Activated CD4-positive, alpha-beta T cell treated with anti-CD3 and anti-CD28 coated beads, Interleukin-2, amount 10 ng/mL, durations not matched to agents 24 days and 14 days (primary cell): ENCODE data around the gene AGO3. TPM values are rescaled to one million over a fixed set of nuclear protein-coding genes. Genes with fewer than 3 reads are reported as not detected.

ENCODE experiments used
- DNase-seq: peaks from one replicate; pipeline ENCODE4 v3.0.0; 2022
- H3K27ac Mint-ChIP-seq: one replicate; pipeline ENCODE4 v1.8.0; 2022; ENCODE audit warnings: mild to moderate bottlenecking, mixed read lengths
- H3K27me3 Mint-ChIP-seq: one replicate; pipeline ENCODE4 v1.8.0; 2022; ENCODE audit warnings: mixed read lengths
- H3K36me3 Mint-ChIP-seq: one replicate; pipeline ENCODE4 v1.8.0; 2022; ENCODE audit warnings: low read depth, mild to moderate bottlenecking, mixed read lengths
- H3K4me1 Mint-ChIP-seq: one replicate; pipeline ENCODE4 v1.8.0; 2021; ENCODE audit warnings: mixed read lengths
- H3K4me3 Mint-ChIP-seq: one replicate; pipeline ENCODE4 v1.8.0; 2022; ENCODE audit warnings: mild to moderate bottlenecking, moderate library complexity, mixed read lengths
- H3K9me3 Mint-ChIP-seq: one replicate; pipeline ENCODE4 v1.8.0; 2021; ENCODE audit warnings: mixed read lengths
- intact Hi-C: fragments of 100-400 bp; cut with micrococcal nuclease; formaldehyde crosslinking; loops from one replicate; pipeline ENCODE4 v1.15.1; 2023
- total RNA-seq: library from RNA; stranded (reverse); gene quantifications from 2 replicates; pipeline ENCODE4 v1.2.3, GENCODE V29; 2022

The AGO3 gene
- total RNA-seq, 1 donor from 2014 or later = 32.1 TPM

GRCh38 chr1:36109041-36109679 lies 178.3 kb downstream of the AGO3 start:
- DNase-seq = peak; percentile 82
- intact Hi-C loops = no loop called here
- Mint-ChIP-seq H3K36me3 (no peaks in the 10 kb centered on the region), H3K4me3 (no peak overlapping the region), H3K27me3 (no peaks in the 10 kb centered on the region), H3K9me3 (no peaks in the 10 kb centered on the region), H3K27ac (peak overlapping the region; percentile 74), H3K4me1 (peaks cover 14% of the 10 kb centered on the region)

GRCh38 chr1:36111151-36111550 lies 180.2 kb downstream of the AGO3 start:
- Mint-ChIP-seq H3K4me3 (no peak overlapping the region), H3K4me1 (peaks cover 14% of the 10 kb centered on the region), H3K36me3 (no peaks in the 10 kb centered on the region), H3K27me3 (no peaks in the 10 kb centered on the region), H3K9me3 (no peaks in the 10 kb centered on the region), H3K27ac (no peak overlapping the region)
- intact Hi-C loops = no loop called here
- DNase-seq = no peak

DNA sequence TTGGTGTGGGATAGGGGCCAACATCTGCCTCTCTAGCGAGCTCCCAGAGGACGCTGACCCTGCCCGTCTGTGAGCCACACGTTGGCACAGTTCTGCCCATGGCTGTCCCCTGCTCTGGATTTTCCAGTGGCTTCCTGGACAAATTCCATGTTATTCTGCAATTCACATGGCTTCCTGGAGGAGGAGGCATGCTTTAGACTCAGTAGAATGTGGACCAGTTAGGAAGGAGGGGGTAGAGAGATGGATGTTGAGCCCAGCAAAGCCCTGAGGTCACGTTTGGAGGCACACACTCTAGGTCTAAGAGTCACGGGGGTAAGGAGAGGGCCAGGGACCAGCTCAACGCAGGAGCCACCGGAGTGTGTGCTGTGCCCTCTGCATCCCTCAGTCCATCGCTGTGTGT lies 181.9 kb downstream of the AGO3 start:
- H3K4me1 Mint-ChIP-seq = peaks cover 14% of the 10 kb centered on the region
- no peak overlapping the region for H3K4me3 Mint-ChIP-seq
- H3K27ac Mint-ChIP-seq = no peak overlapping the region
- H3K27me3 Mint-ChIP-seq = no peaks in the 10 kb centered on the region
- no peaks in the 10 kb centered on the region for H3K36me3 Mint-ChIP-seq
- H3K9me3 Mint-ChIP-seq = no peaks in the 10 kb centered on the region
- DNase-seq = no peak
- intact Hi-C loops = no loop called here

GRCh38 chr1:36114371-36114770 lies 183.5 kb downstream of the AGO3 start:
- no peak overlapping the region for H3K27ac Mint-ChIP-seq
- H3K36me3 Mint-ChIP-seq = no peaks in the 10 kb centered on the region
- H3K9me3 Mint-ChIP-seq = no peaks in the 10 kb centered on the region
- no peak for DNase-seq
- H3K4me3 Mint-ChIP-seq = no peak overlapping the region
- intact Hi-C loops = no loop called here
- peaks cover 7% of the 10 kb centered on the region for H3K4me1 Mint-ChIP-seq
- peaks cover 2% of the 10 kb centered on the region for H3K27me3 Mint-ChIP-seq

- no peak overlapping the region for H3K27ac Mint-ChIP-seq
- no peak overlapping the region for H3K4me3 Mint-ChIP-seq
- H3K4me1 Mint-ChIP-seq = peaks cover 7% of the 10 kb centered on the region
- DNase-seq = no peak
- no peaks in the 10 kb centered on the region for H3K9me3 Mint-ChIP-seq
- intact Hi-C loops = no loop called here
- peaks cover 4% of the 10 kb centered on the region for H3K27me3 Mint-ChIP-seq
- no peaks in the 10 kb centered on the region for H3K36me3 Mint-ChIP-seq
Observed at GRCh38 chr1:36115200-36115669, 184.3 kb downstream of the AGO3 start.

DNA sequence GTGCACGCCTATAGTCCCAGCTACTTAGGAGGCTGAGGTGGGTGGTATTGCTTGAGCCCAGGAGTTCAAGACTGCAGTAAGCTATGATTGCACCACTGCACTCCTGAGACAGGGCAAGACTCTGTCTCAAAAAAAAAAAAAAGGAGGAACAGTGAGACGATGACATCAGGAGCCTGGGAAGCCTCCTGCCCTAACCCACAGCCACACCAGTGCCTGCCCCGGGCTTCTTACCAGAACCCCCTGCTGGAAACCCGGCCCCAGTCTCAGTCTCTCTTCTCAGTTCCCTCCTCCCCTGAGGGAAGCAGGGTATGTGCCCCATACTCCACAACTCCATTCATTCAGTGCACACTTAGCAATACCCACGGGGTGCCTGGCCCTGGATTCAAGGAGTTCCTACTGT lies 185.0 kb downstream of the AGO3 start:
- Mint-ChIP-seq H3K9me3 (no peaks in the 10 kb centered on the region), H3K4me1 (peaks cover 6% of the 10 kb centered on the region), H3K4me3 (no peak overlapping the region), H3K27me3 (peaks cover 4% of the 10 kb centered on the region), H3K36me3 (no peaks in the 10 kb centered on the region), H3K27ac (no peak overlapping the region)
- DNase-seq = no peak
- intact Hi-C loops = no loop called here

DNA sequence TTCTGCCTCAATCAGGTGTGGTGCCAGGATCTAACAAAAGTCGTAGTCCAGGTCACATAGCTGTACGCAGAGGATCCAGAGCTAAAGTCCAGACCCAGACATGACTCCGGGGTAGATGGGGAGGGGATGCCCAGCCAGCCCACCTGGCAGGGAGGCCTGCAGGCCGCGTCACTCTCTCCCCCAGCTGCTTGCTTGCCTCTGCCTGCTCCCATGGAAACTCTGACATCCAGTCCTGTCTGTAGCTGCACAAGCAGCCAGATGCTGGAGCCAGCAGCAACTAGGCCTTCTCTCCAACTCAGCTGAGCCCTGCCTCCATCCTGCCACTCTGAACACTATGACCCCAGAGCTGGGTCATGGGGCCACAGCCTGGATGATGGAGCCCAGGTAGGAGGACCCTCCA lies 186.0 kb downstream of the AGO3 start:
- no peak for DNase-seq
- Mint-ChIP-seq H3K9me3 (no peaks in the 10 kb centered on the region), H3K36me3 (no peaks in the 10 kb centered on the region), H3K27me3 (peaks cover 7% of the 10 kb centered on the region), H3K4me1 (no peaks in the 10 kb centered on the region), H3K4me3 (no peak overlapping the region), H3K27ac (no peak overlapping the region)
- intact Hi-C loops = no loop called here

GRCh38 chr1:36118447-36119204 lies 187.7 kb downstream of the AGO3 start:
- intact Hi-C loops = no loop called here

DNA sequence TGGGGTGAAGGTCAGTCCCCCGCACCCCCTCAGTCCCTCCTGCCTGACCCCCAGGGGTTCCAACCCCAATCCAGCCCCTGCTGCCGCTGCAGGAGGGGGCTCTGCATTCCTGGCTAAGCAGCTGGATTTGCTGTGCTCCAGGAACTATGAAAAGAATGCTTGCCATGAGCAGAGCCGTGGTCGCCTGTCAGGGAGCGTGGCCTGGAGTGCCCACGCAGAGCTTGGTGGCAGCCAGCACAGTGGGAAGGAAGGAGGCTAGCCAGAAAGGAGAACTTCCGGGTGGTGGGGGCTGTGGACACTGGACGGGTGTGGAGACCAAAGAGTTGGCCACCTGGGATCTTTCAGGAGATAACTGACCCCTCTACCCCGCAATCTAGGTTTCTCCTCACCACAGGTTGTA lies 188.6 kb downstream of the AGO3 start:
- Mint-ChIP-seq H3K27me3 (peaks cover 32% of the 10 kb centered on the region), H3K9me3 (no peaks in the 10 kb centered on the region), H3K27ac (no peak overlapping the region), H3K4me1 (peaks cover 6% of the 10 kb centered on the region), H3K4me3 (no peak overlapping the region), H3K36me3 (no peaks in the 10 kb centered on the region)
- intact Hi-C loops = no loop called here
- DNase-seq = no peak

More at GRCh38 chr1:36118447-36119204, 187.7 kb downstream of the AGO3 start:
- peaks cover 4% of the 10 kb centered on the region for H3K4me1 Mint-ChIP-seq
- H3K27ac Mint-ChIP-seq = no peak overlapping the region
- no peak for DNase-seq
- H3K9me3 Mint-ChIP-seq = no peaks in the 10 kb centered on the region
- H3K36me3 Mint-ChIP-seq = no peaks in the 10 kb centered on the region
- H3K4me3 Mint-ChIP-seq = no peak overlapping the region
- H3K27me3 Mint-ChIP-seq = peaks cover 24% of the 10 kb centered on the region

Other genes starting within 250 kb of the AGO3 start
- 25.0 and 26.0 TPM in 2 replicates for gene C1orf216, start 212.2 kb upstream of the AGO3 start, total RNA-seq
- gene CLSPN, start 161.1 kb upstream of the AGO3 start, total RNA-seq = 59.4 and 62.3 TPM in 2 replicates
- 7.2 and 10.0 TPM in 2 replicates for gene AGO4, start 123.1 kb upstream of the AGO3 start, total RNA-seq
- 38.6 and 39.1 TPM in 2 replicates for gene AGO1, start 47.9 kb upstream of the AGO3 start, total RNA-seq
- not detected in 2 replicates for gene TEKT2, start 153.0 kb downstream of the AGO3 start, total RNA-seq
- gene ADPRS, start 157.8 kb downstream of the AGO3 start, total RNA-seq = 35.3 and 38.8 TPM in 2 replicates
- 0.12 TPM in 2 replicates for gene COL8A2, start 194.1 kb downstream of the AGO3 start, total RNA-seq
- 71.2 and 72.4 TPM in 2 replicates for gene TRAPPC3, start 218.4 kb downstream of the AGO3 start, total RNA-seq
- 170 and 177 TPM in 2 replicates for gene MAP7D1, start 225.1 kb downstream of the AGO3 start, total RNA-seq